ENCODE measurements around the gene AMN. TPM values are rescaled to one million over a fixed set of nuclear protein-coding genes. Genes with fewer than 3 reads are reported as not detected.

The AMN gene
- polyA plus RNA-seq, 1 of the 3 experiments (the other 2 are of a cell fraction) = 0.03 TPM

DNA sequence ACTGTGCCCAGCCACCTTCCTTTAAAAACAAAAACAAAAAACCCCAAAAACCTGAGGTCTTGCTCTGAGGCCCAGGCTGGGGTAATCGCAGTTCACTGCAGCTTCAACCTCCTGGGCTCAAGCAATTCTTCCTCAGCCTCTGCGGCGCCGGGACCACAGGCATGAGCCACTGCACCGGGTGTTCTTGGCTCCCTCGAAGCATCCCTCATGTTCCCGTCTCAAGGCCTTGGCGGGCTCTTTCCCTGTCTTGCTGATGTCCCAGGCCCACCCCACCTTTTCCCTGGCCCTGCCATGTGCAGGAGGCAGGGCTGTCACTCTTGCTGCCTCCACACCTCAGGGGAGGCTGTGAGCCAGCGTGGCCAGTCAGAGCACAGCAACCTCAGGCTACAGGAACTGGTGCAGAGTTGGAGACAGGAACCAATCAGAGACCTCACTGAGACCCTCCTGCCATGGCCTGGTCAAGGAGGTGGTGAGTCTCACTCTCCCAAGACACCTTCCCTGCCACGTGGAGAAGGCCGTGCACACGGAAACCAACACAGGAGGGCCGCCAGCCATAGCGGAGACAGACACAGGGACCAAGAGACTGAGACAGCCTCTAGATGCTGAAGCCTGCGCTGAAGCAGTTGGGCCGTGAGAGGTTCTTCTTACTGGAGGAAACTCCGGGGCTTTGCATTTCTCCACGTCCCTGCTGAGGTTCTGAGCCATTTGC, 6.0 kb upstream of the AMN start:
- CTCF ChIA-PET = interaction anchor here (1.2 to 2.9 kb wide), 5 partner anchors 19 to 222 kb away, joined by 3 to 26 read pairs (median 10); no protein-coding TSS in a partner anchor
- POLR2A ChIA-PET = no interaction called here
- TF ChIP-seq MXI1 (IDR thresholded peaks at IDR 0.05; ENCODE audit: low read depth, low read length) (no peak), RFX5 (IDR thresholded peaks at IDR 0.05; ENCODE audit: low read length) (no peak)
- TF ChIP-seq, protein P1, sequence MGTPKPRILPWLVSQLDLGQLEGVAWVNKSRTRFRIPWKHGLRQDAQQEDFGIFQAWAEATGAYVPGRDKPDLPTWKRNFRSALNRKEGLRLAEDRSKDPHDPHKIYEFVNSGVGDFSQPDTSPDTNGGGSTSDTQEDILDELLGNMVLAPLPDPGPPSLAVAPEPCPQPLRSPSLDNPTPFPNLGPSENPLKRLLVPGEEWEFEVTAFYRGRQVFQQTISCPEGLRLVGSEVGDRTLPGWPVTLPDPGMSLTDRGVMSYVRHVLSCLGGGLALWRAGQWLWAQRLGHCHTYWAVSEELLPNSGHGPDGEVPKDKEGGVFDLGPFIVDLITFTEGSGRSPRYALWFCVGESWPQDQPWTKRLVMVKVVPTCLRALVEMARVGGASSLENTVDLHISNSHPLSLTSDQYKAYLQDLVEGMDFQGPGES (IDR thresholded peaks at IDR 0.05; ENCODE audit: low read depth, low read length) = no peak

DNA sequence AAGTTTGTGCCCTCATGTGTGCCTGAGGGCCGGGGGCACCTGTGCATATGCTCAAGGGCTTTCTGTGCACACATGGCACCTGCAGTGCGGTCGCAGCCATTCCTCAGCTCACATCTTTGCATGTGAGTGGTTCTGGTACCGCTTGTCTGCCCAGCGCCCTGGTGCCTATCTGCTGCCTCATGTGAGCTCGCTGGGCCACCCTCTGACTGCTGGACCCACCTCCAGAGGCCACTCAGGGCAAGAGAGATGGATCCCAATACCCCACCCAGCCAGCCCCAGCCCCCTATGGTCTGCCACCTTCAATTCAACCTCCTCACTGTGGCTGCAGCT, 5.4 kb upstream of the AMN start:
- ChIA-PET POLR2A (no interaction called here), CTCF (interaction anchor here (1.2 to 2.9 kb wide), 5 partner anchors 8 to 223 kb away, joined by 3 to 26 read pairs (median 5); no protein-coding TSS in a partner anchor)
- Histone ChIP-seq H3K4me2 (no peak overlapping the region), H3K27ac (ENCODE audit: low read depth in 2 of 2, low read length in 1 of 2) (no peak overlapping the region), H3K27me3 (ENCODE audit: insufficient read depth) (no peaks in the 10 kb centered on the region), H3K4me1 (ENCODE audit: control insufficient read depth in 1 of 2, insufficient read depth in 2 of 2, low read depth in 1 of 2, low read length in 1 of 2) (no peaks in the 10 kb centered on the region), H3K9ac (no peak overlapping the region), H3K9me3 (no peaks in the 10 kb centered on the region), H3K9me2 (no peaks in the 10 kb centered on the region), H4K20me1 (ENCODE audit: insufficient read depth) (no peaks in the 10 kb centered on the region), H3F3A (replicated peaks; ENCODE audit: insufficient read depth) (no peaks in the 10 kb centered on the region), H2AFZ (ENCODE audit: low read depth) (no peak overlapping the region), H3K79me2 (ENCODE audit: insufficient read depth) (no peaks in the 10 kb centered on the region), H3K36me3 (replicated peaks in 1 of 2; ENCODE audit: control insufficient read depth in 1 of 2, insufficient read depth in 2 of 2, low read length in 1 of 2) (no peaks in the 10 kb centered on the region), H3K4me3 (ENCODE audit: low read depth in 2 of 2, low read length in 1 of 2) (no peak overlapping the region)
- TF ChIP-seq, protein P2, sequence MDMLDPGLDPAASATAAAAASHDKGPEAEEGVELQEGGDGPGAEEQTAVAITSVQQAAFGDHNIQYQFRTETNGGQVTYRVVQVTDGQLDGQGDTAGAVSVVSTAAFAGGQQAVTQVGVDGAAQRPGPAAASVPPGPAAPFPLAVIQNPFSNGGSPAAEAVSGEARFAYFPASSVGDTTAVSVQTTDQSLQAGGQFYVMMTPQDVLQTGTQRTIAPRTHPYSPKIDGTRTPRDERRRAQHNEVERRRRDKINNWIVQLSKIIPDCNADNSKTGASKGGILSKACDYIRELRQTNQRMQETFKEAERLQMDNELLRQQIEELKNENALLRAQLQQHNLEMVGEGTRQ (IDR thresholded peaks at IDR 0.05; ENCODE audit: borderline replicate concordance, low read depth, low read length) = no peak
- TF ChIP-seq RCOR1 (IDR thresholded peaks at IDR 0.05; ENCODE audit: low read length) (no peak), FOSL2 (IDR thresholded peaks at IDR 0.05; ENCODE audit: borderline replicate concordance, low read depth) (no peak), YY1 (IDR thresholded peaks at IDR 0.05; ENCODE audit: low read depth) (no peak), FOXJ3 (CRISPR knock-in tag; IDR thresholded peaks at IDR 0.05) (no peak), RAD21 (IDR thresholded peaks at IDR 0.05; ENCODE audit: low read length) (no peak), GATA2 (CRISPR knock-in tag; IDR thresholded peaks at IDR 0.05) (no peak), CHD2 (IDR thresholded peaks at IDR 0.05; ENCODE audit: low read length, partially characterized antibody) (no peak)
- TF ChIP-seq, protein P3, sequence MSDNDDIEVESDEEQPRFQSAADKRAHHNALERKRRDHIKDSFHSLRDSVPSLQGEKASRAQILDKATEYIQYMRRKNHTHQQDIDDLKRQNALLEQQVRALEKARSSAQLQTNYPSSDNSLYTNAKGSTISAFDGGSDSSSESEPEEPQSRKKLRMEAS (IDR thresholded peaks at IDR 0.05; ENCODE audit: low read depth) = no peak
- TF ChIP-seq, protein P4, sequence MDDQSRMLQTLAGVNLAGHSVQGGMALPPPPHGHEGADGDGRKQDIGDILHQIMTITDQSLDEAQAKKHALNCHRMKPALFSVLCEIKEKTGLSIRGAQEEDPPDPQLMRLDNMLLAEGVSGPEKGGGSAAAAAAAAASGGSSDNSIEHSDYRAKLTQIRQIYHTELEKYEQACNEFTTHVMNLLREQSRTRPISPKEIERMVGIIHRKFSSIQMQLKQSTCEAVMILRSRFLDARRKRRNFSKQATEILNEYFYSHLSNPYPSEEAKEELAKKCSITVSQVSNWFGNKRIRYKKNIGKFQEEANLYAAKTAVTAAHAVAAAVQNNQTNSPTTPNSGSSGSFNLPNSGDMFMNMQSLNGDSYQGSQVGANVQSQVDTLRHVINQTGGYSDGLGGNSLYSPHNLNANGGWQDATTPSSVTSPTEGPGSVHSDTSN (IDR thresholded peaks at IDR 0.05) = no peak
- TF ChIP-seq, protein P5, sequence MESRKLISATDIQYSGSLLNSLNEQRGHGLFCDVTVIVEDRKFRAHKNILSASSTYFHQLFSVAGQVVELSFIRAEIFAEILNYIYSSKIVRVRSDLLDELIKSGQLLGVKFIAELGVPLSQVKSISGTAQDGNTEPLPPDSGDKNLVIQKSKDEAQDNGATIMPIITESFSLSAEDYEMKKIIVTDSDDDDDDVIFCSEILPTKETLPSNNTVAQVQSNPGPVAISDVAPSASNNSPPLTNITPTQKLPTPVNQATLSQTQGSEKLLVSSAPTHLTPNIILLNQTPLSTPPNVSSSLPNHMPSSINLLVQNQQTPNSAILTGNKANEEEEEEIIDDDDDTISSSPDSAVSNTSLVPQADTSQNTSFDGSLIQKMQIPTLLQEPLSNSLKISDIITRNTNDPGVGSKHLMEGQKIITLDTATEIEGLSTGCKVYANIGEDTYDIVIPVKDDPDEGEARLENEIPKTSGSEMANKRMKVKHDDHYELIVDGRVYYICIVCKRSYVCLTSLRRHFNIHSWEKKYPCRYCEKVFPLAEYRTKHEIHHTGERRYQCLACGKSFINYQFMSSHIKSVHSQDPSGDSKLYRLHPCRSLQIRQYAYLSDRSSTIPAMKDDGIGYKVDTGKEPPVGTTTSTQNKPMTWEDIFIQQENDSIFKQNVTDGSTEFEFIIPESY (IDR thresholded peaks at IDR 0.05; ENCODE audit: borderline replicate concordance, low read depth) = no peak
- DNase-seq = no peak
- 90% methylated on average over 6 of the region's 6 CpGs for WGBS (ENCODE audit: low lambda C conversion rate)

More for the DNA sequence above, 6.0 kb upstream of the AMN start:
- H3K9me2 ChIP-seq = no peaks in the 10 kb centered on the region
- no peaks in the 10 kb centered on the region for H3K27me3 ChIP-seq (ENCODE audit: insufficient read depth)
- H3K9ac ChIP-seq = no peak overlapping the region
- no peaks in the 10 kb centered on the region for H3K36me3 ChIP-seq (replicated peaks in 1 of 2; ENCODE audit: control insufficient read depth in 1 of 2, insufficient read depth in 2 of 2, low read length in 1 of 2)
- no peak for DNase-seq
- 92% methylated on average over 15 of the region's 18 CpGs for WGBS (ENCODE audit: low lambda C conversion rate)
- H4K20me1 ChIP-seq (ENCODE audit: insufficient read depth) = no peaks in the 10 kb centered on the region
- H3K4me1 ChIP-seq (ENCODE audit: control insufficient read depth in 1 of 2, insufficient read depth in 2 of 2, low read depth in 1 of 2, low read length in 1 of 2) = no peaks in the 10 kb centered on the region
- no peaks in the 10 kb centered on the region for H3K9me3 ChIP-seq
- H3F3A ChIP-seq (replicated peaks; ENCODE audit: insufficient read depth) = no peaks in the 10 kb centered on the region
- no peaks in the 10 kb centered on the region for H3K79me2 ChIP-seq (ENCODE audit: insufficient read depth)
- no peak overlapping the region for H3K4me3 ChIP-seq (ENCODE audit: low read depth in 2 of 2, low read length in 1 of 2)
- no peak overlapping the region for H3K27ac ChIP-seq (ENCODE audit: low read depth in 2 of 2, low read length in 1 of 2)
- no peak overlapping the region for H2AFZ ChIP-seq (ENCODE audit: low read depth)
- H3K4me2 ChIP-seq = no peak overlapping the region
